Keratinocyte (primary cell): Measurements from ENCODE around the gene AGL. TPM values are rescaled to one million over a fixed set of nuclear protein-coding genes. Genes with fewer than 3 reads are reported as not detected.

ENCODE experiments used
- DNase-seq: peaks from one replicate; pipeline ENCODE4 v3.0.0-alpha.2; 2011; ENCODE audit warnings: low read depth, missing footprints, low spot score
- FAIRE-seq: peaks from 2 replicates; lab custom pipeline; 2011; peaks lifted over from hg19 to GRCh38; lab: Jason Lieb, UNC
- H2AFZ ChIP-seq: 2 replicates; pipeline ENCODE4 v1.6.0; 2012; ENCODE audit warnings: low read length, control low read depth, inconsistent platforms; ENCODE audit not compliant: control insufficient read depth
- H3K27ac ChIP-seq: 2 replicates; pipeline ENCODE4 v1.5.1; 2011; ENCODE audit warnings: low read length; ENCODE audit not compliant: control insufficient read depth, insufficient read depth
- H3K27me3 ChIP-seq: 3 replicates; pipeline ENCODE4 v1.6.0; 2011; ENCODE audit warnings: low read length; ENCODE audit not compliant: control insufficient read depth, insufficient read depth; ENCODE audit errors: extremely low read depth
- H3K36me3 ChIP-seq, 2 experiments: 2 replicates in 1 of 2; 3 replicates in 1 of 2; pipeline ENCODE4 v1.5.1; 2011; ENCODE audit warnings: low read length in 2 of 2, mild to moderate bottlenecking in 1 of 2; ENCODE audit not compliant: control insufficient read depth in 2 of 2, insufficient read depth in 2 of 2; ENCODE audit errors: extremely low read depth in 1 of 2
- H3K4me1 ChIP-seq: 3 replicates; pipeline ENCODE4 v1.5.1; 2011; ENCODE audit warnings: low read length; ENCODE audit not compliant: control insufficient read depth, insufficient read depth; ENCODE audit errors: extremely low read depth
- H3K4me2 ChIP-seq: 3 replicates; pipeline ENCODE4 v1.6.0; 2011; ENCODE audit warnings: low read depth, low read length; ENCODE audit not compliant: control insufficient read depth, insufficient read depth; ENCODE audit errors: extremely low read depth
- H3K4me3 ChIP-seq, 3 experiments: fragments of 200-600 bp in 1 of 3; sonication (generic) in 1 of 3; 2 replicates in 2 of 3; 3 replicates in 1 of 3; pipeline ENCODE4 v1.5.1; 2011 to 2016; ENCODE audit warnings: low read length in 3 of 3, mild to moderate bottlenecking in 3 of 3, control low read depth in 2 of 3, inconsistent platforms in 1 of 3, low read depth in 1 of 3, mixed read lengths in 1 of 3, mixed run types in 1 of 3, moderate library complexity in 1 of 3; ENCODE audit not compliant: control insufficient read depth in 2 of 3, insufficient read depth in 2 of 3; ENCODE audit errors: extremely low read depth in 1 of 3
- H3K79me2 ChIP-seq: 2 replicates; pipeline ENCODE4 v1.6.0; 2012; ENCODE audit warnings: low read length; ENCODE audit not compliant: control insufficient read depth, insufficient read depth
- H3K9ac ChIP-seq: 3 replicates; pipeline ENCODE4 v1.6.0; 2011; ENCODE audit warnings: low read length; ENCODE audit not compliant: control insufficient read depth, insufficient read depth; ENCODE audit errors: extremely low read depth
- H3K9me1 ChIP-seq: 3 replicates; pipeline ENCODE4 v1.6.0; 2011; ENCODE audit warnings: low read length; ENCODE audit not compliant: control insufficient read depth, insufficient read depth; ENCODE audit errors: extremely low read depth
- H3K9me3 ChIP-seq: 2 replicates; pipeline ENCODE4 v1.5.1; 2012; ENCODE audit warnings: low read depth, low read length; ENCODE audit not compliant: control insufficient read depth
- H4K20me1 ChIP-seq: 3 replicates; pipeline ENCODE4 v1.6.0; 2011; ENCODE audit warnings: low read length; ENCODE audit not compliant: control insufficient read depth, insufficient read depth; ENCODE audit errors: extremely low read depth
- EZH2 ChIP-seq: IDR thresholded peaks from one replicate; pipeline ENCODE4 v1.6.1; 2012; ENCODE audit warnings: inconsistent platforms, mild to moderate bottlenecking, low read length, moderate library complexity
- dilution Hi-C: fragments of 300-500 bp; cut with MboI; formaldehyde crosslinking; loops from one replicate; pipeline ENCODE4 v1.7.0; 2020; ENCODE audit warnings: low sequenced_read_pairs; ENCODE audit not compliant: extremely low pct_ligation_motif_present
- polyA plus RNA-seq, 5 experiments: library from polyadenylated mRNA; depleted of rRNA in 3 of 5; stranded (reverse) in 3 of 5; stranded (forward) in 1 of 5; unstranded in 1 of 5; fragments of >200 nt; gene quantifications; 1 replicate in 1 of 5; 2 replicates in 3 of 5; 3 replicates in 1 of 5; pipeline versions ENCODE4 v1.2.1 to v1.2.3, GENCODE V29; 2011 to 2012; ENCODE audit warnings: missing spikeins in 2 of 5, low read depth in 1 of 5, low replicate concordance in 1 of 5
- TF ChIP-seq, protein P1 (sequence below), 3 experiments: IDR thresholded peaks in 1 of 3; conservative IDR thresholded peaks in 1 of 3; optimal IDR thresholded peaks in 1 of 3; 2 replicates in 2 of 3; 3 replicates in 1 of 3; pipeline versions ENCODE3 to v1.5.1; 2011; ENCODE audit warnings: low read length in 3 of 3, mild to moderate bottlenecking in 3 of 3, moderate library complexity in 2 of 3, control low read depth in 1 of 3, inconsistent platforms in 1 of 3; ENCODE audit not compliant: insufficient read depth in 2 of 3; ENCODE audit errors: extremely low read depth in 1 of 3

Gene AGL
- polyA plus RNA-seq, 1 donor (not counting 4 experiments of a cell fraction or from before 2014, with no cell fraction given), result 8.2 TPM

DNA sequence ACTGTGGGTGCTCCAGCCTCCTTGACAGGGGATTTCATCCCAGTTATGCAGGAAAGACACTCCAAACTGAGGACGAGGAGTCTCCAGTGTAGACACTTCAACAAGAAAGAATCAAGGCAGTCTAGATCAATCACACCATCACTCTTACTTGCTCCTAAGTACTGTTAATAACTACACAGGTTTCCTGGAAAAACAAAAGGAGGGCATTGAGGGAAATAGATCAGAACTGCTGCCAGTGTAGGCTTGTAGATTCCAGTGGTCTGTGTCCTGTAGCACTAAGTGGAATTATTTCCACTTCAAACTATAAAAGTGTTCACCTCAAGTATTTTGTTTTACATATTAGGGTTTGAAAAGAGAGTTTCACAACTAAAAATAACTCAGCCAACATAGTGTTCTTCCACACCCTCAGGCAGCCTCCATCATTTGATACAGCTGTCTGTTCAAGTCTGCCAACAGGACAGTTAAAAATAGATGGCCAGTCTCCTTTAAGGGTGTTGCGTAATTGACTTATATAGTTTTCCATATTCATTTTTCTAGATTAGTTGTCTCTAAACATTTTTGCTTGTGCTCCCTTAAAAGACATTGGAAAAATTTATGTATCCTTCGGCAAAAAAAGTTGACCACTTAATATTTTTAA, 32.0 kb upstream of the AGL start:
- H3K36me3 ChIP-seq, result no peaks in the 10 kb centered on the region
- H3K4me2 ChIP-seq, result no peak overlapping the region
- H4K20me1 ChIP-seq, result no peaks in the 10 kb centered on the region
- dilution Hi-C loops, result no loop called here
- H3K27ac ChIP-seq, result no peak overlapping the region
- FAIRE-seq (no peak), DNase-seq (no peak)
- TF ChIP-seq EZH2, result no peak
- TF ChIP-seq, protein P1, sequence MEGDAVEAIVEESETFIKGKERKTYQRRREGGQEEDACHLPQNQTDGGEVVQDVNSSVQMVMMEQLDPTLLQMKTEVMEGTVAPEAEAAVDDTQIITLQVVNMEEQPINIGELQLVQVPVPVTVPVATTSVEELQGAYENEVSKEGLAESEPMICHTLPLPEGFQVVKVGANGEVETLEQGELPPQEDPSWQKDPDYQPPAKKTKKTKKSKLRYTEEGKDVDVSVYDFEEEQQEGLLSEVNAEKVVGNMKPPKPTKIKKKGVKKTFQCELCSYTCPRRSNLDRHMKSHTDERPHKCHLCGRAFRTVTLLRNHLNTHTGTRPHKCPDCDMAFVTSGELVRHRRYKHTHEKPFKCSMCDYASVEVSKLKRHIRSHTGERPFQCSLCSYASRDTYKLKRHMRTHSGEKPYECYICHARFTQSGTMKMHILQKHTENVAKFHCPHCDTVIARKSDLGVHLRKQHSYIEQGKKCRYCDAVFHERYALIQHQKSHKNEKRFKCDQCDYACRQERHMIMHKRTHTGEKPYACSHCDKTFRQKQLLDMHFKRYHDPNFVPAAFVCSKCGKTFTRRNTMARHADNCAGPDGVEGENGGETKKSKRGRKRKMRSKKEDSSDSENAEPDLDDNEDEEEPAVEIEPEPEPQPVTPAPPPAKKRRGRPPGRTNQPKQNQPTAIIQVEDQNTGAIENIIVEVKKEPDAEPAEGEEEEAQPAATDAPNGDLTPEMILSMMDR (optimal IDR thresholded peaks at IDR 0.05 in 1 of 3, IDR thresholded peaks at IDR 0.05 in 1 of 3, conservative IDR thresholded peaks at IDR 0.05 in 1 of 3; ENCODE audit: extremely low read depth in 1 of 3, insufficient read depth in 2 of 3, low read length in 3 of 3), result no peak
- H3K27me3 ChIP-seq, result no peaks in the 10 kb centered on the region
- H3K4me1 ChIP-seq, result peaks cover 5% of the 10 kb centered on the region
- H3K9me3 ChIP-seq, result no peaks in the 10 kb centered on the region
- H3K4me3 ChIP-seq, result no peak overlapping the region
- no peaks in the 10 kb centered on the region for H3K9me1 ChIP-seq
- no peaks in the 10 kb centered on the region for H3K79me2 ChIP-seq
- H2AFZ ChIP-seq, result no peak overlapping the region
- H3K9ac ChIP-seq, result no peak overlapping the region

- FAIRE-seq (no peak), DNase-seq (no peak)
- Histone ChIP-seq H3K36me3 (no peaks in the 10 kb centered on the region), H2AFZ (no peak overlapping the region), H3K79me2 (no peaks in the 10 kb centered on the region), H3K9me3 (no peaks in the 10 kb centered on the region), H3K9ac (no peak overlapping the region), H3K4me1 (no peaks in the 10 kb centered on the region), H3K4me2 (no peak overlapping the region), H4K20me1 (no peaks in the 10 kb centered on the region), H3K27ac (no peak overlapping the region), H3K27me3 (no peaks in the 10 kb centered on the region), H3K9me1 (no peaks in the 10 kb centered on the region), H3K4me3 (no peak overlapping the region)
- dilution Hi-C loops, result no loop called here
- TF ChIP-seq EZH2, result no peak
- TF ChIP-seq, protein P1 (optimal IDR thresholded peaks at IDR 0.05 in 1 of 3, IDR thresholded peaks at IDR 0.05 in 1 of 3, conservative IDR thresholded peaks at IDR 0.05 in 1 of 3; ENCODE audit: extremely low read depth in 1 of 3, insufficient read depth in 2 of 3, low read length in 3 of 3), result no peak
Measured at GRCh38 chr1:99820546-99820945, 29.6 kb upstream of the AGL start.
